ENCODE measurements around the gene BRD3OS. TPM values are rescaled to one million over a fixed set of nuclear protein-coding genes. Genes with fewer than 3 reads are reported as not detected.

BRD3OS gene
- total and polyA plus RNA-seq, 10 of the 15 experiments (the other 5 are each of a cell fraction or from before 2014, with no cell fraction given): 2.1 to 13.7 (median 10.7) TPM

GRCh38 chr9:133976191-133976861 lies 49.0 kb upstream of the BRD3OS start (continued):
- TF ChIP-seq PRDM15 (CRISPR knock-in tag; IDR thresholded peaks at IDR 0.05) (no peak), EGR1 (IDR thresholded peaks at IDR 0.05; ENCODE audit: borderline replicate concordance in 1 of 2, low read depth in 2 of 2, low read length in 2 of 2) (no peak), SMAD5 (IDR thresholded peaks at IDR 0.05; ENCODE audit: low read depth) (no peak), MTA2 (IDR thresholded peaks at IDR 0.05; ENCODE audit: low read depth) (no peak)

GRCh38 chr9:133976887-133977286 lies 48.4 kb upstream of the BRD3OS start:
- ATAC-seq (no peak), FAIRE-seq (no peak), DNase-seq (ENCODE audit: low read depth, low spot score) (no peak)
- no peak overlapping the region for H3K9ac ChIP-seq (ENCODE audit: control insufficient read depth, insufficient read depth, low read length)
- 91% methylated on average over 9 of the region's 9 CpGs for WGBS (ENCODE audit: insufficient coverage, insufficient replicate concordance, low lambda C conversion rate, missing lambda C conversion rate)
- intact Hi-C loops (cut with micrococcal nuclease; ENCODE audit: unreplicated experiment) (no loop called here), in situ Hi-C loops (cut with MboI) (no loop called here)
- BruUV-seq (replicated peaks): no TSS peak
- peaks cover 3 to 7% of the 10 kb centered on the region in 2 experiments; a peak in 3 of 4 replicates for H3K36me3 ChIP-seq (ENCODE audit: control insufficient read depth in 2 of 2, insufficient read depth in 2 of 2, low read length in 1 of 2)
- no peak for TF ChIP-seq SIX5 (IDR thresholded peaks at IDR 0.05; ENCODE audit: low read depth, low read length, severe bottlenecking)
- no peak for TF ChIP-seq EP300 (IDR thresholded peaks at IDR 0.05; ENCODE audit: borderline replicate concordance in 1 of 2, control insufficient read depth in 1 of 2, low read depth in 2 of 2, low read length in 2 of 2)
- TF ChIP-seq RBBP5 (conservative IDR thresholded peaks at IDR 0.05): no peak
- TF ChIP-seq POLR2AphosphoS5 (IDR thresholded peaks at IDR 0.05; ENCODE audit: low read length): no peak
- TF ChIP-seq MEF2A (IDR thresholded peaks at IDR 0.05; ENCODE audit: insufficient read depth, low read depth, low read length): no peak
- TF ChIP-seq FOXK2 (IDR thresholded peaks at IDR 0.05): no peak
- H3K27ac ChIP-seq (ENCODE audit: control insufficient read depth, insufficient read depth): no peak overlapping the region
- ChIA-PET POLR2A (no interaction called here), RAD21 (ENCODE audit: unreplicated experiment) (no interaction called here), SMC1A (ENCODE audit: uncharacterized antibody, unreplicated experiment) (interaction anchor here (1.5 kb wide), 1 partner anchor 17 kb away, joined by 4 read pairs; no protein-coding TSS in a partner anchor), CTCF (no interaction called here)
- peaks cover 36% of the 10 kb centered on the region for H3K4me1 ChIP-seq (ENCODE audit: control insufficient read depth, insufficient read depth, low read length)
- no peak overlapping the region for H3K4me3 ChIP-seq
- H4K20me1 ChIP-seq (ENCODE audit: control insufficient read depth, insufficient read depth): no peaks in the 10 kb centered on the region; the same call in 1 of the 2 replicates
- no peak overlapping the region for H2AFZ ChIP-seq (ENCODE audit: control insufficient read depth, low read depth, low read length)
- peaks cover 92% of the 10 kb centered on the region for H3K79me2 ChIP-seq (ENCODE audit: control insufficient read depth, insufficient read depth, low read length)
- H3K9me3 ChIP-seq (replicated peaks; ENCODE audit: control insufficient read depth, insufficient read depth, low read length): no peaks in the 10 kb centered on the region
- H3K27me3 ChIP-seq (replicated peaks in 1 of 2; ENCODE audit: control insufficient read depth in 2 of 2, insufficient read depth in 2 of 2, low read length in 1 of 2): no peaks in the 10 kb centered on the region
- H3K4me2 ChIP-seq (ENCODE audit: control insufficient read depth, insufficient read depth): no peak overlapping the region

All from GM12878 (cell line).